GM12892 (cell line): ENCODE data around the gene ANKRD11.

Experiments used
- POLR2A ChIP-seq: IDR thresholded peaks from 2 replicates; pipeline ENCODE4 v1.6.1; 2011; ENCODE audit warnings: low read depth, low read length, control low read depth
- POLR2AphosphoS5 ChIP-seq: IDR thresholded peaks from 2 replicates; pipeline ENCODE4 v1.6.1; 2011; ENCODE audit warnings: low read depth, low read length, control low read depth
- TAF1 ChIP-seq: IDR thresholded peaks from 2 replicates; pipeline ENCODE4 v1.6.1; 2011; ENCODE audit warnings: low read depth, mild to moderate bottlenecking, control low read depth, low read length, borderline replicate concordance

GRCh38 chr16:89456419-89456959 is 33.9 kb downstream of the ANKRD11 start:
- TF ChIP-seq POLR2A (no peak), POLR2AphosphoS5 (no peak), TAF1 (no peak)
